ENCODE measurements around the gene HGFAC.

GRCh38 chr4:3436048-3436797, 5.5 kb upstream of the HGFAC start:
- no peak for TF ChIP-seq CTCF (IDR thresholded peaks at IDR 0.05; ENCODE audit: insufficient read depth, low read length)
- no peak for TF ChIP-seq POLR2AphosphoS5 (IDR thresholded peaks at IDR 0.05; ENCODE audit: low read depth)
- TF ChIP-seq, protein P1, sequence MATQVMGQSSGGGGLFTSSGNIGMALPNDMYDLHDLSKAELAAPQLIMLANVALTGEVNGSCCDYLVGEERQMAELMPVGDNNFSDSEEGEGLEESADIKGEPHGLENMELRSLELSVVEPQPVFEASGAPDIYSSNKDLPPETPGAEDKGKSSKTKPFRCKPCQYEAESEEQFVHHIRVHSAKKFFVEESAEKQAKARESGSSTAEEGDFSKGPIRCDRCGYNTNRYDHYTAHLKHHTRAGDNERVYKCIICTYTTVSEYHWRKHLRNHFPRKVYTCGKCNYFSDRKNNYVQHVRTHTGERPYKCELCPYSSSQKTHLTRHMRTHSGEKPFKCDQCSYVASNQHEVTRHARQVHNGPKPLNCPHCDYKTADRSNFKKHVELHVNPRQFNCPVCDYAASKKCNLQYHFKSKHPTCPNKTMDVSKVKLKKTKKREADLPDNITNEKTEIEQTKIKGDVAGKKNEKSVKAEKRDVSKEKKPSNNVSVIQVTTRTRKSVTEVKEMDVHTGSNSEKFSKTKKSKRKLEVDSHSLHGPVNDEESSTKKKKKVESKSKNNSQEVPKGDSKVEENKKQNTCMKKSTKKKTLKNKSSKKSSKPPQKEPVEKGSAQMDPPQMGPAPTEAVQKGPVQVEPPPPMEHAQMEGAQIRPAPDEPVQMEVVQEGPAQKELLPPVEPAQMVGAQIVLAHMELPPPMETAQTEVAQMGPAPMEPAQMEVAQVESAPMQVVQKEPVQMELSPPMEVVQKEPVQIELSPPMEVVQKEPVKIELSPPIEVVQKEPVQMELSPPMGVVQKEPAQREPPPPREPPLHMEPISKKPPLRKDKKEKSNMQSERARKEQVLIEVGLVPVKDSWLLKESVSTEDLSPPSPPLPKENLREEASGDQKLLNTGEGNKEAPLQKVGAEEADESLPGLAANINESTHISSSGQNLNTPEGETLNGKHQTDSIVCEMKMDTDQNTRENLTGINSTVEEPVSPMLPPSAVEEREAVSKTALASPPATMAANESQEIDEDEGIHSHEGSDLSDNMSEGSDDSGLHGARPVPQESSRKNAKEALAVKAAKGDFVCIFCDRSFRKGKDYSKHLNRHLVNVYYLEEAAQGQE (IDR thresholded peaks at IDR 0.05; ENCODE audit: insufficient replicate concordance, low read depth) = no peak
